ENCODE results near the gene MUC22.

GRCh38 chr6:31063906-31064435 is 53.7 kb downstream of the MUC22 start:
- TF ChIP-seq POLR2A (IDR thresholded peaks at IDR 0.05; ENCODE audit: low read depth, low read length), result no peak
- no peak for TF ChIP-seq POLR2AphosphoS5 (IDR thresholded peaks at IDR 0.05; ENCODE audit: low read depth, low read length)
- TF ChIP-seq POU2F2 (IDR thresholded peaks at IDR 0.05; ENCODE audit: low read depth, low read length), result no peak
- no peak for TF ChIP-seq SPI1 (IDR thresholded peaks at IDR 0.05; ENCODE audit: low read depth, low read length)
- no peak for TF ChIP-seq TAF1 (IDR thresholded peaks at IDR 0.05; ENCODE audit: low read depth, low read length)
- TF ChIP-seq PAX5 (IDR thresholded peaks at IDR 0.05; ENCODE audit: insufficient read depth, low read length, severe bottlenecking), result no peak

Data from GM12891 (cell line).